Erythroblast (primary cell): ENCODE measurements around the gene ATG9B.

Experiments
- GATA1 ChIP-seq: IDR thresholded peaks from 2 replicates; pipeline ENCODE4 v1.6.1; 2011; ENCODE audit warnings: low read depth, mild to moderate bottlenecking, control low read depth, low read length, moderate library complexity
- POLR2A ChIP-seq: IDR thresholded peaks from 2 replicates; pipeline ENCODE4 v1.6.1; 2011; ENCODE audit warnings: mild to moderate bottlenecking, low read length

- no peak for TF ChIP-seq POLR2A
- no peak for TF ChIP-seq GATA1
Observed at GRCh38 chr7:150997075-150997511, 27.2 kb downstream of the ATG9B start.
